AG04450 (cell line): ENCODE results near the gene COLEC11. TPM values are rescaled to one million over a fixed set of nuclear protein-coding genes. Genes with fewer than 3 reads are reported as not detected.

Source experiments
- CTCF ChIA-PET: fragments of 300-600, 350-600 bp; formaldehyde crosslinking; extraction: SDS; loops from one replicate; lab custom pipeline; 2022; ENCODE audit warnings: antibody characterized with exemption, inconsistent platforms; lab: Charles Lee
- POLR2A ChIA-PET: fragments of 350-600 bp; formaldehyde crosslinking; extraction: SDS; loops from one replicate; lab custom pipeline; 2021; ENCODE audit warnings: antibody characterized with exemption, inconsistent platforms; lab: Yijun Ruan, JAX
- DNase-seq: peaks from one replicate; pipeline ENCODE4 v3.0.0-alpha.2; 2011; ENCODE audit warnings: low read depth, low spot score
- H3K27ac ChIP-seq: one replicate; pipeline ENCODE4 v1.5.1; 2012; ENCODE audit warnings: low read depth, low read length, control low read depth
- H3K27me3 ChIP-seq: one replicate; pipeline ENCODE4 v1.6.0; 2012; ENCODE audit warnings: low read length; ENCODE audit not compliant: control insufficient read depth, insufficient read depth
- H3K4me3 ChIP-seq: 2 replicates; pipeline ENCODE4 v1.5.1; 2011; ENCODE audit warnings: mild to moderate bottlenecking, low read depth, low read length, control low read depth
- H3K9me3 ChIP-seq: 2 replicates; pipeline ENCODE4 v1.5.1; 2012; ENCODE audit warnings: low read length; ENCODE audit not compliant: control insufficient read depth, insufficient read depth
- CTCF ChIP-seq: IDR thresholded peaks from 2 replicates; pipeline ENCODE4 v1.5.1; 2011; ENCODE audit warnings: low read depth, low read length, control low read depth, inconsistent platforms
- polyA plus RNA-seq: library from polyadenylated mRNA; depleted of rRNA; stranded (reverse); fragments of >200 nt; gene quantifications from 2 replicates; pipeline ENCODE4 v1.2.3, GENCODE V29; 2011

COLEC11 gene
- polyA plus RNA-seq, 1 experiment, result 0.68 TPM

- no peaks in the 10 kb centered on the region for H3K27me3 ChIP-seq
- POLR2A ChIA-PET, result interaction anchor here (0.7 to 0.9 kb wide), 3 partner anchors 9 to 29 kb away, joined by 3 to 4 read pairs (median 4); partner anchors contain the start of gene RNASEH1
- no peak for TF ChIP-seq CTCF
- peak overlapping the region; percentile 90 for H3K27ac ChIP-seq
- H3K4me3 ChIP-seq, result no peak overlapping the region
- no peaks in the 10 kb centered on the region for H3K9me3 ChIP-seq
- DNase-seq, result no peak
- CTCF ChIA-PET, result interaction anchor here (0.8 kb wide), 1 partner anchor 163 kb away, joined by 3 read pairs; no protein-coding TSS in a partner anchor
These were observed 7.9 kb upstream of the COLEC11 start for GRCh38 chr2:3587021-3587420.

- no peaks in the 10 kb centered on the region for H3K27me3 ChIP-seq
- ChIA-PET POLR2A (interaction anchor here (0.7 to 0.9 kb wide), 2 partner anchors 12 to 29 kb away, joined by 3 to 4 read pairs; partner anchors contain the start of gene RNASEH1), CTCF (interaction anchor here (0.8 kb wide), 1 partner anchor 163 kb away, joined by 3 read pairs; no protein-coding TSS in a partner anchor)
- H3K27ac ChIP-seq, result peak overlapping the region; percentile 90
- no peak overlapping the region for H3K4me3 ChIP-seq
- no peak for TF ChIP-seq CTCF
- H3K9me3 ChIP-seq, result no peaks in the 10 kb centered on the region
- peak; percentile 66 for DNase-seq
These were observed 7.5 kb upstream of the COLEC11 start for GRCh38 chr2:3587432-3587831.

- CTCF ChIA-PET, result no interaction called here
- POLR2A ChIA-PET, result no interaction called here
- Histone ChIP-seq H3K27me3 (no peaks in the 10 kb centered on the region), H3K27ac (peak overlapping the region; percentile 90), H3K4me3 (no peak overlapping the region), H3K9me3 (no peaks in the 10 kb centered on the region)
- no peak for TF ChIP-seq CTCF
- DNase-seq, result no peak
These were observed 6.8 kb upstream of the COLEC11 start for GRCh38 chr2:3588084-3588483.

GRCh38 chr2:3589086-3589485 lies 5.8 kb upstream of the COLEC11 start:
- CTCF ChIA-PET, result no interaction called here
- TF ChIP-seq CTCF, result no peak
- POLR2A ChIA-PET, result no interaction called here
- H3K27me3 ChIP-seq, result no peaks in the 10 kb centered on the region
- no peak for DNase-seq
- H3K4me3 ChIP-seq, result no peak overlapping the region
- no peaks in the 10 kb centered on the region for H3K9me3 ChIP-seq
- H3K27ac ChIP-seq, result no peak overlapping the region

- Histone ChIP-seq H3K4me3 (no peak overlapping the region), H3K27me3 (no peaks in the 10 kb centered on the region), H3K9me3 (peaks cover 3% of the 10 kb centered on the region; the same call in 1 of the 2 replicates), H3K27ac (no peak overlapping the region)
- CTCF ChIA-PET, result no interaction called here
- DNase-seq, result no peak
- no peak for TF ChIP-seq CTCF
- POLR2A ChIA-PET, result no interaction called here
These were observed 492 bp downstream of the COLEC11 start for GRCh38 chr2:3595404-3595803.
